SK-MEL-5 (cell line): Measurements from ENCODE around the gene TBC1D4. TPM values are rescaled to one million over a fixed set of nuclear protein-coding genes. Genes with fewer than 3 reads are reported as not detected.
A peak's percentile ranks its signal among the peaks of the same experiment; 100 is the strongest.

Experiments
- DNase-seq: peaks from one replicate; pipeline ENCODE4 v3.0.0-alpha.2; 2016; ENCODE audit warnings: low read depth, low spot score
- in situ Hi-C: cut with HindIII; loops from 2 replicates; pipeline ENCODE4 v1.10.0; 2016; ENCODE audit warnings: low sequenced_read_pairs, high pct_unique_total_duplicates, low pct_unique_long_range_greater_than_20kb
- total RNA-seq: library from RNA; depleted of rRNA; stranded (reverse); fragments of >200 nt; shearing (Covaris generic); gene quantifications from 2 replicates; pipeline ENCODE4 v1.2.3, GENCODE V29; 2014

The TBC1D4 gene
- total RNA-seq, 1 experiment from 2014 or later = 36.9 TPM

DNA sequence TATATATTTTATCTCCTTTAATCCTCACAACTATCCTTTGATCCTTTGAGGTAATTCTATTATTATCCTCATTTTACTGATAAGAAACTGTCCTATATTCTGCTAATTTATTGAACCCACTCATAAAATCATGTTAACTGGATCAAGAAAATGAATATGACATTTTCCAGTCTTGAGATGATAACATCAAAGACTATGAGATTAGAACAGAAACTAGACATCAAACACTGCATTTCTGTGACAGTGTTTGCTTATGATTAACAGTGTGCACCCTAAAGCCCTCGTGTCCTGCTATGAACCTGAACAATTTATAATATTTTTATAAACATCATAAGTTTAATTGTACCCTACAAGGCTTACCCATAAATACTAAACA, 96.3 kb downstream of the TBC1D4 start:
- DNase-seq = no peak
- in situ Hi-C loops = no loop called here

DNA sequence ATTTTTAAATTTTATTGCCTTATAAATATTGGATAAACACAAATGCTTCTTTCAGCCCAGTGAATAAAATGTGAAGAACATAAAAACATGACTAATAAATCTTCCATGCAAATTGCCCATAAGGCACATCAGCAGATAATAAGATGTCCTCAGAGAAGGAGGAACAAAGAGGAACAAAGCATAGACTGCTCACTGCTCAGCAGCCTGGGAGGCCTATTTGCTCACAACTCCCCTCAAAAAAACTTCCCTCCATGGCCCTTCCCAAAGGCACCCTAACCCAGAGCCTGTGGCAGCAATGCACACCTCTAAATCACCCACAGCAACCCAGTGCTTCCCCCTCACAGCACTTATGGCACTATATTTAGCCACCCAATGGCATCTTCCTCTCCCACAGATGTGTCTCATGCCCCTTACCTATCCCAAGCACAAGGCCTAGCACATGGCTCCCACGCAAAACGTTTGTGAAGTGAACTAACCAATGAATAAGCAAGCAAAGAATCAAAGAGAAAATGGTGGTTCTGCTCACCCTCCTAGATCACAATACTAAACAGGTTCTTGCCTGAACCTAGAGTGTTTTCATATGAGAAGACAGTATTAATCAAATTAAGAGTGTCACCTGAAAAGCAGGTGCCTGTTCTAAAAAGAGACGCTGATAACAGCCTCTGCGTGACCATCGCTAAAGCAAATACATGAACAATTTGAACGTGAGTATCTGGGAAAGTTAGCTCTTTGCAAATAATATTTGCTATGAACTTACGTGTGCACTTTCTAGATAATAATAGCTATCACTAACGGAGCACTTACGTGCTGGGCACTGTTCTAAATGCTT, 96.9 kb downstream of the TBC1D4 start:
- in situ Hi-C loops = no loop called here
- DNase-seq = no peak

DNA sequence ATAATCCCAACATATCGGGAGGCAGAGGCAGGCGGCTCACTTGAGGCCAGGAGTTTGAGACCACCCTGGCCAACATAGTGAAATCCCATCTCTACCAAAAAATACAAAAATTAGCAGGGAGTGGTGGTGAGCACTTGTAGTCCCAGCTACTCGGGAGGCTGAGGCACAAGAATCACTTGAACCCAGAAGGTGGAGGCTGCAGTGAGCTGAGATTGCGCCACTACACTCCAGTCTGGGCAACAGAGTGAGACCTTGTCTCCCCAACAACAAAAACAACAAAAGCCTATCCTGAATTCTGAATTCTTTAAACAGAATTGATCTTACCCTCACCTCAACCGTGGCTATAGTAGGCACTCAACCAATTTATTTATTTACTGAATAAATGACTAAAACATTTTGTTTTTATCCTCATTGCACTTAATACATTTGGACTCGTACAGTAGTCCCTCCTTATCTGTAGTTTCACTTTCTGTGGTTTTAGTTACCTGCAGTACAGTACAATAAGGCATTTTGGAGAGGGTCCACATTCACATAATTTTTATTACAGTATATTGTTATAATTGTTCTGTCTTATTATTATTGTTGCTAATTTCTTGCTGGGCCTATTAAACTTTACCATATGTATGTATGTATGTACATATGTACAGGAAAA, 98.8 kb downstream of the TBC1D4 start:
- DNase-seq = no peak
- in situ Hi-C loops = no loop called here

DNA sequence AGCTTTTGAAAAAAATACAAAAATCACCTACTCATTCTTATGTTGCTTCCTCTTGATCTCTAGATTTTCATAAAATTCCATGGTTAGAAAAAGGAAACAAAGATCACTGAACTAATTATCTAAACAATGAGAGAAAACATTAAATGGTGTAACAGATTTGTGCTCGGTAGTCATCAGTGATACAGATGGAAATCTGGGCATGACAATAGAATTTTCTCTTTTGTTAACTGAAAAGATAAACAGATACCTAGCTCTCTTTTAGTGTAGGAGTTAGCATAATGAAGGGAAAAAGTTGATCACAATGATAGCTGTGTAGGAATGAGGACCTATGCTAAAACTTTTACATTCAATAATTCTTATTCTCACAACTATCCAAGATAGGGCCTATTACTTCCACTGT, 103.7 kb downstream of the TBC1D4 start:
- in situ Hi-C loops = no loop called here
- DNase-seq = no peak

DNA sequence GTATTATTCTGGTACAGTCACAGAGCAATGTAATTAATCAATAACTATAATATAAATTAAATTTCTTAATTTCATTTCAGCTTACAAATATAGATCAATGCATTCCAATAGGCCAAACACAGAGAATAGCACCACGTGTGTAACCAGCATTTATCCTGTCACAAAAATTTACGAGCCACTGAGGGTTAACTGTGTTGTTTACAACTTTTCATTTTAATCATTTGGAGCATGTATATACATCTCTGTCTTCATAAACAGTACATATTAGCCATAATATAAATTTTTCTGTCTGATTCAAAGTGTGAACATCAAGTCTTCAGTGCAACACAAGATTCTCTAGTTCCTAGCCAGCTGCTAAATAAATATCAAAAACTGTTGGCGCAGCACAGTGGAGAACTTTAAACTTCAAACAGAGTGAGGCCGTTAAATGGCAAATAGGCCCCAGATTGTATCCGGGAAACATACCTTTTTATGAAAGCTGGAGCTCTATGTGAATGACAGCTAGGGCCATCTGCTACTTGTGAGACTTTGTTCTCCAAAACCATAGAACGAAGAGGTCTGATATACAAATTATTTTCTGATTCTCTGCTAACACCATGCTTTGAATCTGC, 105.1 kb downstream of the TBC1D4 start:
- in situ Hi-C loops = no loop called here
- DNase-seq = no peak

DNA sequence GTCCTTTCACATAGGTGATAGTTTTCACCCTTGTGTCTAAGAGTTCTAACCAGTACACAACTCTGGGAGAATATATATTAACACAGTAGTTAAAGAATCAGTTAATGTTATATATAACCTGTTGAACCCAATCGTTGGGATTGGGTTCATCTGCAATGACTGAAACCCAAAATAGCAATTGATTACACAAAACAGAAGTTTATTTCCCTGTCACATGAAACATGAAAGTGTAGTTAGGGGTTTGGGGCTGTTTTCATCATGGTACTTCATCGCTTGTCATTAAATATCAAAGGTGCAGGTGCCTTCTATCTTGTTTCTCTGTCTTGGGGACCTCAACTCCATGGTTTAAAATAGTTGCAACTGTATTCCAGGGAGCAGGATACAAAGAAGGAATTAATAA, 106.6 kb downstream of the TBC1D4 start:
- no peak for DNase-seq
- in situ Hi-C loops = no loop called here

DNA sequence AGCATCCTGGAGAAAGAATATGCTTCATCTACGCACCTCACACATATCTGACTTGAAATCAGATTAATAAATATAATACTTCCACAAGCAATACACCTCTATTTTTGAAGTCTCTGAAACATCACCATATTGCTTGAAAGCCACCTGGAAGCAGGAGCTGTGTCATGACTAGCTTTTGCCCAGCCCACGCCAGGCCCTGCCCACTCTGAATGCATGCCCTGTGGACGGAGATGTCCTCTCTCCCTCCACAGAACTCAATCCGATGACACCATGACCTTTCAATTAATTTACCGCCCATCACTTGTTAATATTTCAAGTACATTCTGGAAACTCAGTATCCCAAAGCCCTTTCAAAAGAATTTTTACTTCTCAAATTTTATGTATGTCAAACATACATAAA, 108.0 kb downstream of the TBC1D4 start:
- in situ Hi-C loops = no loop called here

DNA sequence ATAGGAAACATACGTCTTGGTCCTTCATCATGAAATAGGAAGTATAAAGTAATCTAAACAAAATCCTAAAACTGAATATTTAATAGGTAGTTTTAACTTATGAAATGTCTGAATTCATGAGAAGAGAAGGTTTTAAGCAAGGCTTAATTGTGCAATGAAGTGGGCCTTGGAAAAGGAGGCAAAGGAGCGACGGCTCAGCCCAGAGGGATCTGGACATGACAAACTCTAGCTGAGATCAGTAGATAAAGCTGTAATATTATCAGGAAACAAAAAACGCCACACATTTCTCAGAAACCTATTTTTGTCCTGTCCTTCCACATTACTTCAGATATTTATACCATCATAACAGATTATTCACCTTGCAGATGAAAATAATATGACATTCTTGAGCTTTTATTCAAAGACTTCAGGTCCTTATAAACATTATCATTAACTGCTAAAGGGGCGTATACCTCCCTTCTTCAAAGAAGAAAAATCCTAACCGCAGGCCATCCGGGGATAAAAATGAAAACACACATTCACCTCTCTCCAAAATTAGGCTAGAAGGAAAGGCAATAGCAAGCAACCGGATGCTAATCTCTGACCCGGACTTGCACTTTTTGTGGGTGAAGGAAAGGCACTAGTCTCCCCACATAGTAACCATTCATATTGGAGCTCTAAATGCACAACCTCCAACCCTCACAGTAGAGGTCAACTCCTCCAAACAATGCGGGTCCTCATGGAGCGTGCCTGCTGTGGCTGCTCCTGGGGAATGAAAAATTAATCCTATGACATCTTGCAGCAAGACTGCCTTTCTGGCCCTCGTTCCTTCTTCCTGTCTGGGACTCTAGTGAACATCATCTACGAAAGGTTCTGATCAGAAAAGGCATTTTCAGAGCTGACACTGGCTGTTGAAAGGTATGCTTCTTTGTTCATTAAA, 108.8 kb downstream of the TBC1D4 start:
- peak; percentile 24 for DNase-seq
- in situ Hi-C loops = no loop called here

More for the DNA sequence above, 108.0 kb downstream of the TBC1D4 start:
- DNase-seq = no peak

DNA sequence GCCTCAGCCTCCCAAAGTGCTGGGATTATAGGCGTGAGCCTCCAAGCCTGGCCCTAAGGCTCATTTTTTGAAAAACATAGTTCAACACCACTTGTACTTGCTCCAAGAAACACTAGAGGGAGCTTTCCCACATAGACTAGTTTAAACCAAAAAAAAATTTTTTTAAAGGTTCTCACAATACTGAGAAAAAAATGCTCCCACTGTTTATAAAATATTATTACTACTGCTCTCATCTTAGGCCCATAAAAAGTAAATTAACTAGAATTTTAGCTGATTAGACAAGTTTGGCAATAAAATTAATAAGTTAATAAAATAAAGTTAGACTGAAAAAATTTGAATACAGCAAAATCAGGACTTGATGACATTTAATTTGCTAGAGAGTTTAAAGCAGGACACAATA, 109.5 kb downstream of the TBC1D4 start:
- in situ Hi-C loops = no loop called here
- peak; percentile 75 for DNase-seq

DNA sequence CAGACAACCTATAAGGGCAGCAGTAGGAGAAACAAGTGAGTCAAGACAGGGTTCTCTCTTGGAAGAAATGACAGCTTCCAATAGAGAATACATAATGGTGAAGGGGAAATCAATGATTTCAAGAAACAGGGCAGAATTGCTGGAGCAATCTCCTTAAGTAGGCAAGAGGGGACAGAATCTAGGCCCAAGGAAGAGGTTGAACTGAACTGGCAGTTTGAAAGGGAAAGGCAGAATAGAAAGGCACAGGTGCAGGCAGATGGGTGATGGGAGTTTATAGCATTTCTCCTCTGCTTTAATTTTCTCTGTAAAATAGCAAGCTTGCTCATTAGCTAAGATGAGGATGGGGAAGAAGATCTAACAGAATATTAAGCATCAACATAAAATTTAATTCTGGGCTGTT, 110.8 kb downstream of the TBC1D4 start:
- DNase-seq = no peak
- in situ Hi-C loops = no loop called here

DNA sequence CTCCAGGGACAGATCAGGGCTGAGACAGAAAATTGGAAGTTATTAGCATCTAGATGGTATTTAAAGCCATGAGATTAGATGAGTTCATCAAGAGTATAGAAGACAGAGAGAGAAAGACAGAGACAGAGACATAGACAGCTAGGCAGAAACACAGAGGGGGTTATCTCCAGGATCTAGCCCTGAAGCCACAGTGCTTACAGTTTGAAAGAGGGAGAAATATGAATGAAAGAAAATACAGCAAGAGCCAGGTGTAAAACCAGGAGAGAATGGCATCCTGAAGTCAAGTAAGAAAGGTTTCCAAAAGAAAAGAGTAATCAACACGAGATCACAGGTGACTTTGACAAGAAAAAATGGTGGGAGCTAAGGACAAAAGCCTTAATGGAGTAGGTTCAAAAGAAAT, 111.2 kb downstream of the TBC1D4 start:
- in situ Hi-C loops = no loop called here
- no peak for DNase-seq

DNA sequence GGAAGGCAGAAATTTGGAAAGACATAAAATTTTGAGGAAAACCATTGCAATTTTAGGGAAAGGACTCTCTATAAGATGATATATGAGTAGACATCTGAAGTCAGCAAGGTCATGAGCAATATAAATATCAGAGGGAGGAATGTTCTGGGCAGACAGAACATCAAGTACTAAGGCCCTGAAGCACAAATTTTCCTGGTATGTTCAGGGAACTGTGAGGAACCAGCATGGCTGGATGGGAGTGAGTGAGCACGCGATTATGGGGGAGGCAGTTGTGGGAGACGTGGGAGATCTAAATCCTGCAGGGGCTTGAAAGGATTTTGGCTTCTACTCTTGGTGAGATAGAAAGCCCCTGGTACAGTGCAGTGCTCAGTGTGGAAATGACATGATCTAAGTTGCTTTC, 112.0 kb downstream of the TBC1D4 start:
- no peak for DNase-seq
- in situ Hi-C loops = no loop called here

DNA sequence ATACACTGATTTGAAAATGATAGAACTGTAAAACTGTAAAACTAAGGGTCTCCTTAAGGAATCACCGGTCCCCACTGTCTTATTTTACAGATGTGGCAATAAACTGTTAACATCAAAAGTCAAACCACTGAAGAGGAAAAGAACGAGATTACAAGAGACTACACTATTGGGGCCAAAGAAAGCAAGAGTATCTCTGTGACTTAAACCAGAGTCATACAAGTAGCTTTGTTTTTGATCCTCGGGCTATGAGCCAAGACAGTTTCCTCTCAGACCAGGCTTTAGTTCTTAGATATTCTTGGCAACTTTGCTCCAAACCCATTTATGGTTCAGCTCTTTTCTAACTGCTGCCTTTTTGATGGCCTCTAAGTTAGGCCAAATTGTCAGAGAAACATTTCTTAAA, 113.8 kb downstream of the TBC1D4 start:
- in situ Hi-C loops = no loop called here
- peak; percentile 55 for DNase-seq

DNA sequence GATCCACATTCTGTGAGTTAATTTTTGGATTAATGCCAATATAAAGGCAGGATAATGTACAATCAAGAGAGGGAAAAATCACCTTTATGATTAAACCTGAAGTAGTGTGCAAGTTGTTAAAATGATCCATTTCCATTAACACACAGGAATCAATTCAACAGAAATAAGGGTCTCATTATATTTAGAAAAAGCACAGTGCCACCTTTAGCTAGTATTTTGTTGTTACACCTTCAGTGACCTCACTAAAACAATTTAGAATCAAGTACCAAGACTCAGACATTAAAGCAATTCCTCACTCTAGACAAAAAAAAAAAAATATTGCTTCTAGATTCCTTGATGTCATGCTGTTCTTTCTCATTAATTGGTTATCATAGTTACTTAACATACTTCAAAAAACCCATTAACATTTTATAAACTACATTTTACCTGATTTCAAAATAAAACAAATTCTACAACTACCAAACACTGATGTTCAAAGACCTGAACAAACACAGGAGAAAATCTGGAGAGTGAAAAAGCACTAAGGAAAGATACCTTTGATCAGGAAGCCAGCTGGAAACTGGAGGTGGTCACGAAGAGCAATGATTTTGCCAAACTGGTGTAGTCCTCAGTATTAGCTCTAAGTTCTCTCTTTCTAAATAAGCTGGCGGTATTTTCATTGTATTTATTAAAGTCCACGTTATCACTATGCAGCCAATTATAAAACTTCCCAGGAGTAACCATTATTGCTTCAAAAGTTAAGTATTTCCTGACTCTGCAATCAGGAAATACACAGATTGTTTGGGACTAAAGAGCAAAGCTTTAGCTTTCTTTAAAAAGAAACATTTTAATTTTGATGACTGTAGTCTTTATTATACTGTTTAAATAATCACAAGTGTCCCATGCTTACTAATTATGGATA, 115.3 kb downstream of the TBC1D4 start:
- in situ Hi-C loops = no loop called here

DNA sequence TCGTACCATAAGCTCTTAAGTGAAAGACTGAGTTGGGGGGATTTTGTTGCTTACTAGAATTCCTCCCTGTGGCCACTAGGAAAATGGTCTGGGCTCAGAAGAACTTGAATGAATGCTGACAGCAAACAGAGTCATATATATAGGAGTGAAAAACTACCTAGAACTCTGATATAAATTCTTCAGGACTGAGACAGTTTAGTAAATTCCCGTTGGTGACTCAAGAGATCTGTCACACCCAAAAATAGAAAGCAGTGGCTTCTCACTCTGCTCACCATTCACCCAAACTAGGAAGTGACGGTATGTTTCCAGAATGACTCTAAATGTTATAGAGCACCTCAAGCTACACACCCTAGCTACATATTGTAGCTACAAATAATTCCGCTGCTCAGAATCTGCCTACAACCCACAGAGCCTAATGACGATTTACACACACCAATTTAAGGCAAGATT, 116.2 kb downstream of the TBC1D4 start:
- no peak for DNase-seq
- in situ Hi-C loops = no loop called here

More for the DNA sequence above, 115.3 kb downstream of the TBC1D4 start:
- DNase-seq = no peak

DNA sequence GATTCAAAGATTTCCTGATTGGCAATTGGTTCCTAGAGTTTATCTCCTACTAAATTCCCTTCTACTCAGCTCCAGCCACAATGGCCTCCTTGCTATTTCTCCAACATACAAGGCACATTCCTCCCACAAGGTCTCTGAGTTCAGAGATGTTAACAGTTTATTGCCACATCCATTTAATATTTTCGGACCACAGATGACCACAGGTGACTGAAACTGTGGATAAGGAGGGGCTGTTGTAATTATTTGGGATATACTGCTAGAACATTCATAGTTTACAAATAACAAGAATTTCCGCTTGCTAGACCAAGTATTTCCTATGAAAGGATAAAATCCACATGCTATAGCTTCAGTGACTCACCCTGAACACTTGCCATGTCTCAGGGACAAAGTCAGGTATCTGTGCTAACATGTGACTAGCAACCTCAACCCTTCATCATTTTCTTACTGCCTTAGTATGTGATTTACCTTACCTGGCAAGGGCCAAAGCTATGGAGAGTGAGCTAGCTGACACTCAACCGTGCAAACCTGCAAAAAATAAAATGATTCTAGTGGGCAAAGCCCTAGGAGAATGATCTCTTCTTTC, 117.7 kb downstream of the TBC1D4 start:
- no peak for DNase-seq
- in situ Hi-C loops = no loop called here

DNA sequence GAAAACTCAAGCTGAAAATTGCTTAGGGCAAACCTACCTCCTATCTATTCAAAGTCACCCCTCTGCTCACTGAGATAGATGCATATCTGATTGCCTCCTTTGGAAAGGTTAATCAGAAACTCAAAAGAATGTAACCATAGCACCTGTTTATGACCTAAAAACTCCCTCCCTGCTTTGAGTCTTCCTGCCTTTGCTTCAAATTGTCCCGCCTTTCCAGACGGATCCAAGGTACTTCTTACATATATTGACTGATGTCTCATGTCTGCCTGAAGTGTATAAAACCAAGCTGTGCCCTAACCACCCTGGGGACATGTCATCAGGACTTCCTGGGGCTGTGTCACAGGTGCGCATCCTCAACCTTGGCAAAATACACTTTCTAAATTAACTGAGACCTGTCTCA, 118.6 kb downstream of the TBC1D4 start:
- in situ Hi-C loops = no loop called here
- DNase-seq = no peak
